Caco-2 (cell line): ENCODE results near the gene CRISPLD2. TPM values are rescaled to one million over a fixed set of nuclear protein-coding genes. Genes with fewer than 3 reads are reported as not detected.

Experiments
- BruUV-seq: library from RNA; stranded (reverse); fragments of 400-500 nt; replicated peaks from 2 replicates; lab custom pipeline; 2021; lab: Mats Ljungman, UMichigan
- CTCF ChIA-PET: fragments of 300-600 bp; sonication (Branson Sonifier 250); formaldehyde crosslinking; loops from one replicate; lab custom pipeline; 2022; ENCODE audit warnings: antibody characterized with exemption; lab: Charles Lee
- POLR2A ChIA-PET: fragments of 300-600 bp; sonication (Branson Sonifier 250); formaldehyde crosslinking; loops from one replicate; lab custom pipeline; 2022; ENCODE audit warnings: antibody characterized with exemption; lab: Charles Lee
- DNase-seq, 2 experiments: peaks; one replicate each; pipeline versions ENCODE4 v3.0.0 to v3.0.0-alpha.2; 2020 to 2022
- H3K27me3 ChIP-seq: replicated peaks from 2 replicates; pipeline ENCODE4 v1.6.0; 2011; ENCODE audit warnings: low read length; ENCODE audit not compliant: control insufficient read depth, insufficient read depth
- H3K36me3 ChIP-seq: 2 replicates; pipeline ENCODE4 v1.5.1; 2011; ENCODE audit warnings: low read length; ENCODE audit not compliant: control insufficient read depth, insufficient read depth
- H3K4me1 ChIP-seq: fragments of 250-450 bp; sonication (Bioruptor Pico); 2 replicates; pipeline ENCODE4 v1.5.1; 2020; ENCODE audit warnings: mild to moderate bottlenecking
- H3K4me3 ChIP-seq: 2 replicates; pipeline ENCODE4 v1.5.1; 2011; ENCODE audit warnings: low read depth, mild to moderate bottlenecking, control low read depth, low read length
- H3K9me3 ChIP-seq: fragments of 250-450 bp; sonication (Bioruptor Pico); 2 replicates; pipeline ENCODE4 v1.5.1; 2020; ENCODE audit warnings: mild to moderate bottlenecking, moderate library complexity
- H3K27ac Mint-ChIP-seq: one replicate; pipeline ENCODE4 v1.8.0; 2022; ENCODE audit warnings: mixed read lengths; ENCODE audit not compliant: unreplicated experiment
- H3K27me3 Mint-ChIP-seq: one replicate; pipeline ENCODE4 v1.8.0; 2022; ENCODE audit warnings: mixed read lengths; ENCODE audit not compliant: insufficient read depth, unreplicated experiment
- H3K36me3 Mint-ChIP-seq: one replicate; pipeline ENCODE4 v1.8.0; 2022; ENCODE audit warnings: mild to moderate bottlenecking, mixed read lengths; ENCODE audit not compliant: insufficient read depth, unreplicated experiment
- H3K4me1 Mint-ChIP-seq: one replicate; pipeline ENCODE4 v1.8.0; 2022; ENCODE audit warnings: low read depth, mixed read lengths; ENCODE audit not compliant: unreplicated experiment
- H3K4me3 Mint-ChIP-seq: one replicate; pipeline ENCODE4 v1.8.0; 2022; ENCODE audit warnings: mild to moderate bottlenecking, moderate library complexity, mixed read lengths; ENCODE audit not compliant: unreplicated experiment
- H3K9me3 Mint-ChIP-seq: one replicate; pipeline ENCODE4 v1.8.0; 2022; ENCODE audit warnings: mixed read lengths; ENCODE audit not compliant: unreplicated experiment
- intact Hi-C: fragments of 100-400 bp; cut with micrococcal nuclease; formaldehyde crosslinking; loops from one replicate; pipeline ENCODE4 v1.10.0; 2022; ENCODE audit not compliant: unreplicated experiment
- total RNA-seq: library from RNA; stranded (reverse); gene quantifications from 2 replicates; pipeline ENCODE4 v1.2.3, GENCODE V29; 2022
- TF ChIP-seq, protein P1 (sequence below), 2 experiments: fragments of 200-600 bp in 1 of 2; IDR thresholded peaks; 1 replicate in 1 of 2; 2 replicates in 1 of 2; pipeline versions ENCODE4 v1.5.1 to v1.8.0; 2011 to 2022; ENCODE audit warnings: antibody characterized with exemption in 1 of 2, control low read depth in 1 of 2, inconsistent platforms in 1 of 2, low read depth in 1 of 2, low read length in 1 of 2, mild to moderate bottlenecking in 1 of 2, moderate library complexity in 1 of 2; ENCODE audit not compliant: insufficient read depth in 1 of 2, severe bottlenecking in 1 of 2, unreplicated experiment in 1 of 2

The CRISPLD2 gene
- total RNA-seq, 1 experiment from 2014 or later: 4.0 TPM

DNA sequence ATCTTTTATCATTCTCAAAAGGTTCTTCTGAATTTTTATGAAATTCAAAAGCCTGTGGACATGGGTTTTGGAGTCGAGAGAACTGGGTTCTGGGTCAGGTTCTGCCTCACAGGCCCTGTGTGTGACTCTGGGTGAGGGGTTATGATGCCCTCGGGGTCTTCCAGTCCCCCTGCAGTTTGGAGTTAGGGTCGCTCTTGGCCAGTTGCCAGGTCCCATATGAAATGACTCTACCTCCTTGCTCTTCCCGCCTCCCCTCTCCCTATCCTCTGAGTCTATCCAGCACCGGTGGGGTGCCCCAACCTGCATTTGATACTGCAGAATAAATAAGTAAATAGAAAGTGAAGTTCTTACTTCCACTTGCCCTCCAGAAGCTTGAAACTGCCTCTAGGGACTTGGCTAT, 137.4 kb downstream of the CRISPLD2 start:
- no peaks in the 10 kb centered on the region for H3K36me3 ChIP-seq
- Mint-ChIP-seq H3K27me3 (no peaks in the 10 kb centered on the region), H3K9me3 (no peaks in the 10 kb centered on the region), H3K4me3 (no peak overlapping the region), H3K27ac (no peak overlapping the region), H3K36me3 (no peaks in the 10 kb centered on the region), H3K4me1 (no peaks in the 10 kb centered on the region)
- TF ChIP-seq, protein P1, sequence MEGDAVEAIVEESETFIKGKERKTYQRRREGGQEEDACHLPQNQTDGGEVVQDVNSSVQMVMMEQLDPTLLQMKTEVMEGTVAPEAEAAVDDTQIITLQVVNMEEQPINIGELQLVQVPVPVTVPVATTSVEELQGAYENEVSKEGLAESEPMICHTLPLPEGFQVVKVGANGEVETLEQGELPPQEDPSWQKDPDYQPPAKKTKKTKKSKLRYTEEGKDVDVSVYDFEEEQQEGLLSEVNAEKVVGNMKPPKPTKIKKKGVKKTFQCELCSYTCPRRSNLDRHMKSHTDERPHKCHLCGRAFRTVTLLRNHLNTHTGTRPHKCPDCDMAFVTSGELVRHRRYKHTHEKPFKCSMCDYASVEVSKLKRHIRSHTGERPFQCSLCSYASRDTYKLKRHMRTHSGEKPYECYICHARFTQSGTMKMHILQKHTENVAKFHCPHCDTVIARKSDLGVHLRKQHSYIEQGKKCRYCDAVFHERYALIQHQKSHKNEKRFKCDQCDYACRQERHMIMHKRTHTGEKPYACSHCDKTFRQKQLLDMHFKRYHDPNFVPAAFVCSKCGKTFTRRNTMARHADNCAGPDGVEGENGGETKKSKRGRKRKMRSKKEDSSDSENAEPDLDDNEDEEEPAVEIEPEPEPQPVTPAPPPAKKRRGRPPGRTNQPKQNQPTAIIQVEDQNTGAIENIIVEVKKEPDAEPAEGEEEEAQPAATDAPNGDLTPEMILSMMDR (IDR thresholded peaks at IDR 0.05; ENCODE audit: insufficient read depth in 1 of 2, low read depth in 1 of 2, low read length in 1 of 2, severe bottlenecking in 1 of 2, unreplicated experiment in 1 of 2): no peak
- peaks cover 16% of the 10 kb centered on the region for H3K4me1 ChIP-seq
- ChIA-PET CTCF (no interaction called here), POLR2A (no interaction called here)
- DNase-seq: no peak
- no peaks in the 10 kb centered on the region for H3K9me3 ChIP-seq
- intact Hi-C loops: no loop called here
- no TSS peak for BruUV-seq
- H3K4me3 ChIP-seq: no peak overlapping the region
- H3K27me3 ChIP-seq: no peaks in the 10 kb centered on the region

DNA sequence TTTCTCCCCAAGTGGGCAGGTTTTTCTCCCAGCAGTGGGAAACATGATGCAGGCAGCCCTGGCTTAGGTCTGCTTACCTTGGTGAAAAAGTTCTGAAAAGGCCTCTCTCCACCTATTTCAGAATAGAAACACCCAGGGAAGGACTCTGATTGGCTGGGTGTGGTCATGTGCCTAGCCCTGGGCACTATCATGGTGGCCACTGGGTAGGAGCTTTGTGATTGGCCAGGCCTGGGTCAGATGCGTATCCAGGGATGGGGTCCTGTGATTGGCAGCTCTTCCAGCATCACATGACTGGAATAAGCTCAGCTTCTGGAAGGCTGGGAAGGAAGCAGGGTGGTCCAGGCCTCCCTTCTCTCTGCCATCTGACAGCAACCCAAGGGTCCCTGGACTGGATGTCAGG, 138.0 kb downstream of the CRISPLD2 start:
- Mint-ChIP-seq H3K36me3 (no peaks in the 10 kb centered on the region), H3K27me3 (no peaks in the 10 kb centered on the region), H3K4me3 (no peak overlapping the region), H3K27ac (no peak overlapping the region), H3K4me1 (peaks cover under 1% of the 10 kb centered on the region), H3K9me3 (no peaks in the 10 kb centered on the region)
- Histone ChIP-seq H3K27me3 (no peaks in the 10 kb centered on the region), H3K4me3 (no peak overlapping the region), H3K9me3 (no peaks in the 10 kb centered on the region), H3K36me3 (no peaks in the 10 kb centered on the region), H3K4me1 (peaks cover 10% of the 10 kb centered on the region)
- no peak for DNase-seq
- intact Hi-C loops: no loop called here
- ChIA-PET CTCF (no interaction called here), POLR2A (no interaction called here)
- BruUV-seq: no TSS peak
- TF ChIP-seq, protein P1 (IDR thresholded peaks at IDR 0.05; ENCODE audit: insufficient read depth in 1 of 2, low read depth in 1 of 2, low read length in 1 of 2, severe bottlenecking in 1 of 2, unreplicated experiment in 1 of 2): no peak

Other genes with a start within 250 kb of the CRISPLD2 start
- gene COTL1, start 201.9 kb upstream of the CRISPLD2 start, total RNA-seq: 434 and 461 TPM in 2 replicates
- 67.6 and 70.2 TPM in 2 replicates for gene KLHL36, start 171.5 kb upstream of the CRISPLD2 start, total RNA-seq
- 144 and 147 TPM in 2 replicates for gene USP10, start 120.0 kb upstream of the CRISPLD2 start, total RNA-seq
- 82.8 and 85.7 TPM in 2 replicates for gene ZDHHC7, start 191.6 kb downstream of the CRISPLD2 start, total RNA-seq
- gene KIAA0513, start 207.8 kb downstream of the CRISPLD2 start, total RNA-seq: 7.1 and 7.9 TPM in 2 replicates